ENCODE data around the gene WFIKKN2. TPM values are rescaled to one million over a fixed set of nuclear protein-coding genes. Genes with fewer than 3 reads are reported as not detected.

The WFIKKN2 gene
- total and polyA plus RNA-seq, 2 of the 13 experiments (the other 11 are each of a cell fraction or from before 2014, with no cell fraction given), result not detected

DNA sequence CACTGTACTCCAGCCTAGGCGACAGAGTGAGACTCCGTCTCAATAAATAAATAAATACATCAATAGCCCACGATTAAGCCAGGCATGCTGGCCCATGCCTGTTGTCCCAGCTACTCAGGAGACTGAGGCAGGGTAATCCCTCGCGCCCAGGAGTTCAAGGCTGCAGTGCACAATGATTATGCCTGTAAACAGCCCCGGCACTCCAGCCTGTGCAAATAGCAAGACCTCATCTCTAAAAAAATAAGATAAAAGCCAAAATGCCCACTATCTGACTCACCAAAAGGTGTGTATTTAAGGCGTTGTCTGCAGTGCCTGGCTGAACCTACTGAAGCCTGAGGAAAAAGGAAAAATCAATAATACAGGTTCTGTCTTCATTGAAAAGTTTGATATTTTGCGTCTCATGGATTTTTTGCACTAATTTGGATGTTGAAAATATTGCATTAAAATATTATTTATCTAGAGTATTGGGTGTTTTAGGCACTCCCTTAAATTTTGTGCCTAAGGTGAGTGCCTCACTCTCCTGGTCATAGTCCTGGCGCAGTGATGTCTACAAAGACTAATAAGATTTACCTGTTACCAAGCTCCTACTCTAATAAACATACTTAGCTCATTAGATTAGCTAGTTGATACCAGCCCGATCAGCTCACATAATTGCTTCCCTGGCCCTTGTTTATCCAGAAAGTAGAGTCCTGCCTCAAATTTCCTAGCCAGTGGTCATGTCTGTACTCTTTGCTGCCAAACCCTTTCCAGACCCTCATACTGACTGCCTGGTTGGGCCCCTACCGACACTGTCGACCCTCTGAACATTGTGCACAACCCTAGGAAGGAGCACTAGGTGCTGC, 55.5 kb downstream of the WFIKKN2 start (continued):
- peak; percentile 97 for TF ChIP-seq PHF21A (CRISPR knock-in tag; IDR thresholded peaks at IDR 0.05)
- no peak for TF ChIP-seq DNMT1 (CRISPR knock-in tag; IDR thresholded peaks at IDR 0.05)
- no peak for TF ChIP-seq CHD4 (IDR thresholded peaks at IDR 0.05; ENCODE audit: borderline replicate concordance, low read length)
- TF ChIP-seq ZNF678 (CRISPR knock-in tag; IDR thresholded peaks at IDR 0.05), result no peak
- no peak for TF ChIP-seq ATM (IDR thresholded peaks at IDR 0.05; ENCODE audit: borderline replicate concordance)
- TF ChIP-seq NCOA2 (CRISPR knock-in tag; IDR thresholded peaks at IDR 0.05), result peak; percentile 95
- TF ChIP-seq FOXC1 (CRISPR knock-in tag; IDR thresholded peaks at IDR 0.05; ENCODE audit: borderline replicate concordance), result no peak
- no peak; the same call in 1 of the 2 replicates for TF ChIP-seq ZNF572 (CRISPR knock-in tag; IDR thresholded peaks at IDR 0.05)
- TF ChIP-seq MNT (IDR thresholded peaks at IDR 0.05), result peak; percentile 28; the same call in 1 of the 2 replicates
- peak; percentile 98 for TF ChIP-seq JUN (CRISPR knock-in tag; IDR thresholded peaks at IDR 0.05)

DNA sequence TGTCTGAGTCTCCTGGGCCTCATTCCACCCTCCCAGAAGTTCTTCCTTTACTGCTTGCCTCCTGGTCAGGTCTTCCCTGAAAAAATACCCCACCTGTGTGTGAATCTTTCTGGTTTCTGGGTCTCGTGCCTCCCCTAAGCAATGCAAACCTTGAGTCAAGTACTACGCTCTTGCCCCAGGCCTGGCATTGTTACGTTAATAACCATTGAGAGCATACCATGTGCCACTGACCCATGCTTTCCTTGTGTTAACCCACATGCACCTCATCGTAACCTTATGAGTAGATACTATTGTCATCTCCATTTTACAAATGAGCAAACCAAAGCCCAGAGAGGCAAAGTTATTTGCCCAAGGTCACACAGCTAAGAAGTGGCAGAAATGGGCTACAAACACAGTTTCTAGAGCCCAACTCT, 56.2 kb downstream of the WFIKKN2 start:
- peak overlapping the region; percentile 85 for H3K9ac ChIP-seq (ENCODE audit: insufficient read depth, low read depth, low read length)
- peaks cover 82% of the 10 kb centered on the region for H3K4me1 ChIP-seq (ENCODE audit: insufficient read depth, low read length)
- H3K27me3 ChIP-seq (ENCODE audit: control insufficient read depth in 1 of 2, insufficient read depth in 2 of 2, low read length in 2 of 2), result no peaks in the 10 kb centered on the region
- ATAC-seq, result no peak
- H3K4me3 ChIP-seq (replicated peaks in 1 of 3; ENCODE audit: insufficient read depth in 1 of 3, low read depth in 2 of 3, low read length in 3 of 3), result peak overlapping the region; percentile 36 to 72 (median 52)
- DNase-seq (ENCODE audit: low spot score), result no peak
- no peaks in the 10 kb centered on the region for H3K9me3 ChIP-seq (ENCODE audit: low read length)
- FAIRE-seq, result no peak
- intact Hi-C loops (cut with micrococcal nuclease; ENCODE audit: unreplicated experiment) (no loop called here), in situ Hi-C loops (cut with HindIII; ENCODE audit: extremely low pct_ligation_motif_present, low pct_unique_long_range_greater_than_20kb) (no loop called here)
- peak overlapping the region; percentile 84 for H3K27ac ChIP-seq (ENCODE audit: extremely low read length, insufficient read depth, low read length)
- H4K20me1 ChIP-seq (ENCODE audit: insufficient read depth, low read length), result no peaks in the 10 kb centered on the region
- POLR2A ChIA-PET, result interaction anchor here (2.2 to 12.8 kb wide), 9 partner anchors 7 to 53 kb away, joined by 10 to 343 read pairs (median 32); partner anchors contain the start of gene TOB1
- H3K79me2 ChIP-seq (ENCODE audit: insufficient read depth, low read length), result peaks cover 10% of the 10 kb centered on the region
- peak overlapping the region; percentile 96 for H3K4me2 ChIP-seq (ENCODE audit: low read depth, low read length)
- no peaks in the 10 kb centered on the region for H3K36me3 ChIP-seq (replicated peaks in 1 of 2; ENCODE audit: control insufficient read depth in 1 of 2, insufficient read depth in 2 of 2, low read length in 2 of 2)
- CTCF ChIA-PET (ENCODE audit: low intra/inter-chr PET ratio, low total read pairs), result no interaction called here
- 79% methylated on average over 4 of the region's 4 CpGs for WGBS (ENCODE audit: low lambda C conversion rate)
- no TSS peak for BruUV-seq (replicated peaks)
- no peak overlapping the region for H2AFZ ChIP-seq (ENCODE audit: low read length)
- TF ChIP-seq CCDC6 (CRISPR knock-in tag; IDR thresholded peaks at IDR 0.05) (0 out of 2 replicates have a peak, but pooled peaks have one; percentile 14), HMG20B (CRISPR knock-in tag; conservative IDR thresholded peaks at IDR 0.05) (0 out of 2 replicates have a peak, but pooled peaks have one; percentile 30), RCOR2 (CRISPR knock-in tag; IDR thresholded peaks at IDR 0.05) (peak; percentile 78)
